ENCODE data around the gene IRF8.

Gene IRF8

GRCh38 chr16:85878407-85878806 is 20.6 kb upstream of the IRF8 start:
- Mint-ChIP-seq H3K27me3 (no peaks in the 10 kb centered on the region), H3K4me1 (peaks cover 34 to 56% of the 10 kb centered on the region in 2 donors), H3K27ac (no peak overlapping the region), H3K4me3 (no peak overlapping the region), H3K9me3 (peaks cover 0 to 9% of the 10 kb centered on the region in 2 donors), H3K36me3 (peaks cover 0 to 2% of the 10 kb centered on the region in 2 donors)
- ATAC-seq (replicated peaks) (no peak), DNase-seq (no peak)

DNA sequence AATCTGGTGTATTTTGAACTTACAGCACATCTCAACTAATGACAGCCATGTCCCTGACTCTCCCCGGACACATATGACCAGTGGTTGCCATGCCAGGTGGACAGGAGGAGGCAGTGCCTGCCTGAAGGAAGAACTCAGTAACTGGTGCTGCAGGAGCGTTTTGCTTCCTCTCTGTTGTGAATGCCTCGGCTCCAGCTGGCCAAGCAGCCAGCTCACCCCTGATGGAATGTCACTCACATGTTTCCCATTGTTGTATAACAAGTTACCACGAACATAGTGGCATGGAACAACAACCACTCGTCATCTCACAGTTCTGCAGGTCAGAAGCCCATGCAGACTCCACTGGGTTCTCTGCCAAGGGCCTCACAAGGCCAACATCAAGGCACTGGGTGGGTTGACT is 20.1 kb upstream of the IRF8 start:
- peaks cover 0 to 9% of the 10 kb centered on the region in 2 donors for H3K9me3 Mint-ChIP-seq
- H3K27me3 Mint-ChIP-seq = no peaks in the 10 kb centered on the region
- ATAC-seq (replicated peaks) = no peak
- H3K36me3 Mint-ChIP-seq = peaks cover 0 to 2% of the 10 kb centered on the region in 2 donors
- H3K4me3 Mint-ChIP-seq = no peak overlapping the region
- H3K4me1 Mint-ChIP-seq = peaks cover 36 to 56% of the 10 kb centered on the region in 2 donors
- peak overlapping the region; percentile 14 for H3K27ac Mint-ChIP-seq
- DNase-seq = no peak

- ATAC-seq (replicated peaks) = no peak
- Mint-ChIP-seq H3K9me3 (peaks cover 0 to 9% of the 10 kb centered on the region in 2 donors), H3K27me3 (no peaks in the 10 kb centered on the region), H3K4me1 (peaks cover 37 to 56% of the 10 kb centered on the region in 2 donors), H3K4me3 (no peak overlapping the region), H3K36me3 (peaks cover 0 to 2% of the 10 kb centered on the region in 2 donors), H3K27ac (peak overlapping the region; percentile 63)
- no peak for DNase-seq
These were observed 19.4 kb upstream of the IRF8 start for GRCh38 chr16:85879549-85879948.

- DNase-seq (no peak), ATAC-seq (replicated peaks) (peak; percentile 62 to 73)
- H3K36me3 Mint-ChIP-seq = peaks cover 0 to 2% of the 10 kb centered on the region in 2 donors
- peaks cover 0 to 9% of the 10 kb centered on the region in 2 donors for H3K9me3 Mint-ChIP-seq
- peak overlapping the region; percentile 5 for H3K27ac Mint-ChIP-seq
- H3K4me3 Mint-ChIP-seq = no peak overlapping the region
- peaks cover 41 to 61% of the 10 kb centered on the region in 2 donors for H3K4me1 Mint-ChIP-seq
- H3K27me3 Mint-ChIP-seq = no peaks in the 10 kb centered on the region
These were observed 18.8 kb upstream of the IRF8 start for GRCh38 chr16:85879975-85880831.

GRCh38 chr16:85880861-85881260 is 18.1 kb upstream of the IRF8 start:
- Mint-ChIP-seq H3K4me3 (no peak overlapping the region), H3K4me1 (peaks cover 44 to 64% of the 10 kb centered on the region in 2 donors), H3K27ac (no peak overlapping the region), H3K27me3 (no peaks in the 10 kb centered on the region), H3K9me3 (peaks cover 0 to 9% of the 10 kb centered on the region in 2 donors), H3K36me3 (peaks cover 0 to 2% of the 10 kb centered on the region in 2 donors)
- no peak for ATAC-seq (replicated peaks)
- no peak for DNase-seq

GRCh38 chr16:85881436-85881835 is 17.5 kb upstream of the IRF8 start:
- Mint-ChIP-seq H3K36me3 (peaks cover 0 to 2% of the 10 kb centered on the region in 2 donors), H3K27me3 (no peaks in the 10 kb centered on the region), H3K4me3 (no peak overlapping the region), H3K4me1 (peaks cover 44 to 64% of the 10 kb centered on the region in 2 donors), H3K9me3 (peaks cover 0 to 9% of the 10 kb centered on the region in 2 donors), H3K27ac (no peak overlapping the region)
- DNase-seq = no peak
- no peak for ATAC-seq (replicated peaks)

- no peaks in the 10 kb centered on the region for H3K36me3 Mint-ChIP-seq
- ATAC-seq (replicated peaks) = peak; percentile 86 to 90
- peak overlapping the region; percentile 18 to 31 for H3K4me3 Mint-ChIP-seq
- H3K27me3 Mint-ChIP-seq = no peaks in the 10 kb centered on the region
- peak overlapping the region; percentile 62 for H3K27ac Mint-ChIP-seq
- peaks cover 49 to 72% of the 10 kb centered on the region in 2 donors for H3K4me1 Mint-ChIP-seq
- peak; percentile 40 for DNase-seq
- H3K9me3 Mint-ChIP-seq = peaks cover 0 to 6% of the 10 kb centered on the region in 2 donors
These were observed 16.7 kb upstream of the IRF8 start for GRCh38 chr16:85882181-85882810.

DNA sequence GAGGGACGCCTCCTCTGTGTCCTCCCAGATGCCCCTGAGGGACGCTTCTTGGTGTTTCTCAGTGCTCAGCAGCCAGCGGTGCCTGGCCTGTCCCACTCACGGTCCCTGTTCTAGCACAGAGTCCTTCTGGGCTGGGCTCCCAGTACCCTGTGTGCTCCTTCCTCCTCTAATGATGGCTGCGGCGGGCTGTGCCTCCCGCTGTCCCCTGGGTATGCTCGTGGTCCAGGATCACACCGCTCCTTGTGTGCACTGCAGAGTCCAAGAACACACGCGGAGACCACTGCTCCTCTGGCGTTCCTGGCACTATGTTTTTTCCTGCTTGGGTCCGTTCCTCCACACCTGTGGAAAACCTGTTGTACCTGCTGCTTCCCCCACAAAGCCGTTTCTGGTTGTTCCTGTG is 15.1 kb upstream of the IRF8 start:
- DNase-seq = no peak
- no peak overlapping the region for H3K27ac Mint-ChIP-seq
- ATAC-seq (replicated peaks) = no peak
- H3K9me3 Mint-ChIP-seq = peaks cover 0 to 6% of the 10 kb centered on the region in 2 donors
- H3K4me1 Mint-ChIP-seq = peaks cover 59 to 87% of the 10 kb centered on the region in 2 donors
- no peaks in the 10 kb centered on the region for H3K36me3 Mint-ChIP-seq
- peak overlapping the region in 1 of 2 donors; percentile 15 for H3K4me3 Mint-ChIP-seq
- H3K27me3 Mint-ChIP-seq = no peaks in the 10 kb centered on the region

DNA sequence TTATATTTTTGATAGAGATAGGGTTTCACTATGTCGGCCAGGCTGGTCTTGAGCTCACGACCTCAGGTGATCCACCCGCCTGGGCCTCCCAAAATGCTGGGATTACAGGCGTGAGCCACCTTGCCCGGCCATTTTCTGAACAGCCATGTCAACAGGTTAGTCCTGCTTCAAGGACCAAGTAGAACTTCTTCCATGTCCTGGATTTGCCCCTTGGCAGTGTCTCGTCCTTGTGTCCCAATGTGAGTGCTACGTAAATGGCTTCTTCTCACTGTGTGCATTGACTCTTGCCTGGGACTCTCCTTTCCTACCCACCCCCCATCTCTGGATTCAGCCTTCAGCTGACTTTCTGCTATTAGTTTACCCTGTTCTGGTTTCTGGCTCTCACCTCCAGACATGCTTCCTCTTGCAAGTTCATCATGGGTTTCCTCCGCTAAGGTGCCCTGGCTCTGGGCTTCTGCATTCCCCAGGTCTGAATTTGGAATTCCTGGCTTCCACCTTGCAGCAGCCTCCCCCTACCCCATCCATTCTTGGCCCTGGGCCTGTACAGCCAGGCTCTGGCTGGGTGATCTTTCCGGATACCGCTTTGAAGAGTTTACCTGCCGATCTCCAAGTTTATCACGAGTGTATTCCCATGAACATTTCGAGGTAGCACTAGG is 14.0 kb upstream of the IRF8 start:
- H3K9me3 Mint-ChIP-seq = peaks cover 0 to 1% of the 10 kb centered on the region in 2 donors
- no peaks in the 10 kb centered on the region for H3K36me3 Mint-ChIP-seq
- H3K27me3 Mint-ChIP-seq = no peaks in the 10 kb centered on the region
- peak overlapping the region; percentile 15 for H3K27ac Mint-ChIP-seq
- peaks cover 68 to 90% of the 10 kb centered on the region in 2 donors for H3K4me1 Mint-ChIP-seq
- no peak for DNase-seq
- no peak overlapping the region for H3K4me3 Mint-ChIP-seq
- ATAC-seq (replicated peaks) = no peak

- H3K4me1 Mint-ChIP-seq = peaks cover 64 to 86% of the 10 kb centered on the region in 2 donors
- H3K4me3 Mint-ChIP-seq = no peak overlapping the region
- DNase-seq (no peak), ATAC-seq (replicated peaks) (no peak)
- H3K9me3 Mint-ChIP-seq = no peaks in the 10 kb centered on the region
- H3K36me3 Mint-ChIP-seq = no peaks in the 10 kb centered on the region
- H3K27me3 Mint-ChIP-seq = no peaks in the 10 kb centered on the region
- no peak overlapping the region for H3K27ac Mint-ChIP-seq
These were observed 13.4 kb upstream of the IRF8 start for GRCh38 chr16:85885537-85885936.

GRCh38 chr16:85888405-85889331 is 10.3 kb upstream of the IRF8 start:
- Mint-ChIP-seq H3K4me1 (peaks cover 50 to 77% of the 10 kb centered on the region in 2 donors), H3K4me3 (peak overlapping the region; percentile 46 to 60), H3K27ac (peak overlapping the region; percentile 84), H3K9me3 (no peaks in the 10 kb centered on the region), H3K27me3 (no peaks in the 10 kb centered on the region), H3K36me3 (no peaks in the 10 kb centered on the region)
- peak; percentile 95 to 97 for ATAC-seq (replicated peaks)
- DNase-seq = peak; percentile 52

GRCh38 chr16:85891033-85891775 is 7.8 kb upstream of the IRF8 start:
- no peaks in the 10 kb centered on the region for H3K36me3 Mint-ChIP-seq
- no peaks in the 10 kb centered on the region for H3K9me3 Mint-ChIP-seq
- no peak for DNase-seq
- peaks cover 40 to 72% of the 10 kb centered on the region in 2 donors for H3K4me1 Mint-ChIP-seq
- H3K27me3 Mint-ChIP-seq = no peaks in the 10 kb centered on the region
- H3K4me3 Mint-ChIP-seq = no peak overlapping the region
- no peak overlapping the region for H3K27ac Mint-ChIP-seq
- no peak for ATAC-seq (replicated peaks)

GRCh38 chr16:85891776-85892166 is 7.2 kb upstream of the IRF8 start:
- Mint-ChIP-seq H3K27me3 (no peaks in the 10 kb centered on the region), H3K4me3 (no peak overlapping the region), H3K4me1 (peaks cover 38 to 72% of the 10 kb centered on the region in 2 donors), H3K36me3 (no peaks in the 10 kb centered on the region), H3K27ac (no peak overlapping the region), H3K9me3 (no peaks in the 10 kb centered on the region)
- no peak for ATAC-seq (replicated peaks)
- DNase-seq = no peak
